GM23338 (cell line): Measurements from ENCODE around the gene TACC3. TPM values are rescaled to one million over a fixed set of nuclear protein-coding genes. Genes with fewer than 3 reads are reported as not detected.

Experiments
- ATAC-seq: fragments of 200-7000 bp; cut with Tn5 transposase; 3 replicates; pipeline ENCODE4 v1.9.1; 2020
- DNase-seq: peaks from one replicate; pipeline ENCODE4 v3.0.0-alpha.2; 2015; ENCODE audit warnings: low spot score
- H2AFZ ChIP-seq: fragments of 200-600 bp; sonication (generic); 2 replicates; pipeline ENCODE4 v1.8.0; 2016; ENCODE audit warnings: antibody characterized with exemption, mild to moderate bottlenecking, moderate library complexity
- H3F3A ChIP-seq: fragments of 200-600 bp; sonication (generic); replicated peaks from 2 replicates; pipeline ENCODE4 v1.8.0; 2017; ENCODE audit warnings: antibody characterized with exemption, mixed run types, low read depth
- H3K27ac ChIP-seq: fragments of 200-600 bp; sonication (generic); 2 replicates; pipeline ENCODE4 v1.6.1; 2016; ENCODE audit warnings: low read depth
- H3K27me3 ChIP-seq: fragments of 200-600 bp; sonication (generic); 2 replicates; pipeline ENCODE4 v1.8.0; 2016; ENCODE audit warnings: mild to moderate bottlenecking, mixed run types, moderate library complexity; ENCODE audit not compliant: insufficient read depth
- H3K36me3 ChIP-seq: fragments of 200-600 bp; sonication (generic); 2 replicates; pipeline ENCODE4 v1.8.0; 2016; ENCODE audit warnings: mild to moderate bottlenecking; ENCODE audit not compliant: insufficient read depth
- H3K4me1 ChIP-seq: fragments of 200-600 bp; sonication (generic); 2 replicates; pipeline ENCODE4 v1.8.0; 2016; ENCODE audit warnings: mild to moderate bottlenecking, moderate library complexity; ENCODE audit not compliant: insufficient read depth
- H3K4me2 ChIP-seq: fragments of 200-600 bp; sonication (generic); 2 replicates; pipeline ENCODE4 v1.7.1; 2017; ENCODE audit warnings: mixed run types
- H3K4me3 ChIP-seq: fragments of 200-600 bp; sonication (generic); 2 replicates; pipeline ENCODE4 v1.6.1; 2016; ENCODE audit warnings: mixed run types
- H3K79me2 ChIP-seq: fragments of 200-600 bp; sonication (generic); replicated peaks from 2 replicates; pipeline ENCODE4 v1.8.0; 2017; ENCODE audit warnings: mild to moderate bottlenecking; ENCODE audit not compliant: insufficient read depth
- H3K9me2 ChIP-seq: fragments of 200-600 bp; sonication (generic); 2 replicates; pipeline ENCODE4 v1.8.0; 2017; ENCODE audit not compliant: insufficient read depth
- H4K20me1 ChIP-seq: fragments of 200-600 bp; sonication (generic); replicated peaks from 2 replicates; pipeline ENCODE4 v1.8.0; 2017; ENCODE audit warnings: mild to moderate bottlenecking; ENCODE audit not compliant: insufficient read depth
- H3K27ac Mint-ChIP-seq: 2 replicates; pipeline ENCODE4 v1.8.0; 2020; ENCODE audit warnings: inconsistent platforms, mild to moderate bottlenecking, moderate library complexity, mixed read lengths
- H3K27me3 Mint-ChIP-seq: 3 replicates; pipeline ENCODE4 v1.8.0; 2022; ENCODE audit warnings: low read depth, mild to moderate bottlenecking, moderate library complexity, mixed read lengths, inconsistent platforms; ENCODE audit not compliant: insufficient read depth, poor library complexity
- H3K36me3 Mint-ChIP-seq: 3 replicates; pipeline ENCODE4 v1.8.0; 2021; ENCODE audit warnings: low read depth, mild to moderate bottlenecking, inconsistent platforms, moderate library complexity, mixed read lengths
- H3K4me1 Mint-ChIP-seq: 3 replicates; pipeline ENCODE4 v1.8.0; 2020; ENCODE audit warnings: mild to moderate bottlenecking, inconsistent platforms, mixed read lengths
- H3K4me3 Mint-ChIP-seq: 3 replicates; pipeline ENCODE4 v1.8.0; 2021; ENCODE audit warnings: moderate library complexity, mild to moderate bottlenecking, inconsistent platforms, mixed read lengths
- H3K9me3 Mint-ChIP-seq: 3 replicates; pipeline ENCODE4 v1.8.0; 2020; ENCODE audit warnings: moderate library complexity, mild to moderate bottlenecking, inconsistent platforms, mixed read lengths
- CREB1 ChIP-seq: fragments of 250-450 bp; sonication (Bioruptor Pico); IDR thresholded peaks from 2 replicates; pipeline ENCODE4 v1.5.0; 2020; ENCODE audit warnings: low read depth, mild to moderate bottlenecking, moderate library complexity
- CTCF ChIP-seq, 2 experiments: fragments of 200-600 bp in 1 of 2; sonication (generic) in 1 of 2; conservative IDR thresholded peaks; 2 replicates each; pipeline versions ENCODE4 v1.5.1 to v1.6.1; 2016 to 2017; ENCODE audit warnings: antibody characterized with exemption in 2 of 2, low read depth in 2 of 2, mild to moderate bottlenecking in 2 of 2, moderate library complexity in 1 of 2
- EZH2 ChIP-seq: fragments of 200-600 bp; sonication (generic); IDR thresholded peaks from one replicate; pipeline ENCODE4 v1.8.0; 2017; ENCODE audit warnings: antibody characterized with exemption, mild to moderate bottlenecking, low read depth; ENCODE audit not compliant: unreplicated experiment
- EZH2phosphoT487 ChIP-seq: fragments of 200-600 bp; sonication (generic); IDR thresholded peaks from one replicate; pipeline ENCODE4 v1.8.1; 2018; ENCODE audit warnings: antibody characterized with exemption; ENCODE audit not compliant: unreplicated experiment
- JUNB ChIP-seq: IDR thresholded peaks from one replicate; pipeline ENCODE4 v1.6.1; 2016; ENCODE audit warnings: antibody characterized with exemption; ENCODE audit not compliant: unreplicated experiment
- POLR2AphosphoS5 ChIP-seq: IDR thresholded peaks from 2 replicates; pipeline ENCODE4 v1.6.1; 2016; ENCODE audit warnings: antibody characterized with exemption, low read depth
- STAT1 ChIP-seq: IDR thresholded peaks from one replicate; pipeline ENCODE4 v1.6.1; 2016; ENCODE audit warnings: antibody characterized with exemption; ENCODE audit not compliant: unreplicated experiment
- ZNF114 ChIP-seq: fragments of 250-450 bp; sonication (Bioruptor Pico); IDR thresholded peaks from 2 replicates; pipeline ENCODE4 v1.5.0; 2020; ENCODE audit warnings: mild to moderate bottlenecking, moderate library complexity
- ZNF331 ChIP-seq: fragments of 250-450 bp; sonication (Bioruptor Pico); IDR thresholded peaks from 2 replicates; pipeline ENCODE4 v1.5.0; 2020; ENCODE audit warnings: low read depth, mild to moderate bottlenecking, moderate library complexity
- polyA plus RNA-seq: library from polyadenylated mRNA; unstranded; fragments of >200 nt; fragmentation: Nextera tagmentation; extraction: Ambion mirVana; gene quantifications from 2 replicates; pipeline ENCODE4 v1.2.1, GENCODE V29; 2016
- total RNA-seq: library from RNA; depleted of rRNA; stranded (reverse); fragments of >200 nt; shearing (Covaris generic); gene quantifications from 2 replicates; pipeline ENCODE4 v1.2.3, GENCODE V29; 2014
- TF ChIP-seq, protein P1 (sequence below): IDR thresholded peaks from 2 replicates; pipeline ENCODE4 v1.6.1; 2016; ENCODE audit warnings: antibody characterized with exemption

The TACC3 gene
- total and polyA plus RNA-seq, 2 experiments from 2014 or later, result 120 TPM

GRCh38 chr4:1792158-1792831 lies 71.0 kb downstream of the TACC3 start (continued):
- TF ChIP-seq CTCF (conservative IDR thresholded peaks at IDR 0.05; ENCODE audit: low read depth in 2 of 2) (no peak), STAT1 (no peak), CREB1 (CRISPR knock-in tag) (no peak), ZNF114 (CRISPR knock-in tag) (no peak)
- TF ChIP-seq, protein P1, sequence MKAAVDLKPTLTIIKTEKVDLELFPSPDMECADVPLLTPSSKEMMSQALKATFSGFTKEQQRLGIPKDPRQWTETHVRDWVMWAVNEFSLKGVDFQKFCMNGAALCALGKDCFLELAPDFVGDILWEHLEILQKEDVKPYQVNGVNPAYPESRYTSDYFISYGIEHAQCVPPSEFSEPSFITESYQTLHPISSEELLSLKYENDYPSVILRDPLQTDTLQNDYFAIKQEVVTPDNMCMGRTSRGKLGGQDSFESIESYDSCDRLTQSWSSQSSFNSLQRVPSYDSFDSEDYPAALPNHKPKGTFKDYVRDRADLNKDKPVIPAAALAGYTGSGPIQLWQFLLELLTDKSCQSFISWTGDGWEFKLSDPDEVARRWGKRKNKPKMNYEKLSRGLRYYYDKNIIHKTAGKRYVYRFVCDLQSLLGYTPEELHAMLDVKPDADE, result no peak

DNA sequence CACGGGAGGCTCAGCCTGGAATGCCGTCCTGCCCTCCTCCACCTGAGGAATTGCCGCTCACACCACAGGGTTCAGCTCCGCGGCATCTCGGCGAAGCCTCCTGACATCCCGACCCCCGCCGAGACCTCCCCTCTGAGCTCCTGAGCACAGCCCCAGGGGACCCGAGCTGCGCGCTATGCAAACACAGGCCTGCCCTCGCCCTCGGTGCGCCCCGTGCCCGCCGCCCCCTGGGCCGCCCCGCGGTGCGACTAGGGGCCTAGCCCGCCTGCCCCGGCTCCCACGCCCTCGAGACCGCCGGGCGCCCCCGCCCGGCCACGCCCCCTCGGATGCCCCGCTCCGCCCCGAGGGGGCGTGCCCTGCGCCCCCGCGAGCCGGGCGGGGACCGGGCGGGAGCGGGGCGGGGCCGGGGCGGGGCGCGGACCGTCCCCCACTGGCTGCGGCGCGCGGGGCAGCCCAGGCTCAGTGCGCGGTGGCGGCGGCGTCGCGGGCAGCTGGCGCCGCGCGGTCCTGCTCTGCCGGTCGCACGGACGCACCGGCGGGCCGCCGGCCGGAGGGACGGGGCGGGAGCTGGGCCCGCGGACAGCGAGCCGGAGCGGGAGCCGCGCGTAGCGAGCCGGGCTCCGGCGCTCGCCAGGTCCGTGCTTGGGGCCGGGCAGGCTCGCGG lies 71.6 kb downstream of the TACC3 start, which contains the start of gene FGFR3:
TSS of gene FGFR3 (plus strand) at position 462 of the 664 bp plus-strand sequence. CDS start 642 bp downstream, outside the sequence.
- H3K27me3 ChIP-seq, result peaks cover 49% of the 10 kb centered on the region
- ATAC-seq (peak; percentile 80), DNase-seq (peak; percentile 90)
- Mint-ChIP-seq H3K9me3 (no peaks in the 10 kb centered on the region), H3K36me3 (no peaks in the 10 kb centered on the region), H3K27me3 (peaks cover 25% of the 10 kb centered on the region), H3K4me1 (peaks cover 2% of the 10 kb centered on the region; the same call in 2 of the 3 replicates), H3K27ac (no peak within 1 kb of the TSS), H3K4me3 (peak within 1 kb of the TSS; percentile 64)
- H3K4me1 ChIP-seq, result 0 out of 2 replicates have a peak, but pooled peaks cover 4% of the 10 kb centered on the region
- H3K4me3 ChIP-seq, result peak within 1 kb of the TSS; percentile 67
- no peak within 1 kb of the TSS for H3K27ac ChIP-seq
- peak within 1 kb of the TSS; percentile 74; the same call in 1 of the 2 replicates for H2AFZ ChIP-seq
- H3K4me2 ChIP-seq, result peak within 1 kb of the TSS; percentile 90
- peaks cover 4% of the 10 kb centered on the region; the same call in 1 of the 2 replicates for H4K20me1 ChIP-seq
- peak; percentile 46 for TF ChIP-seq EZH2
- TF ChIP-seq STAT1, result no peak
- H3F3A ChIP-seq, result no peaks in the 10 kb centered on the region
- H3K9me2 ChIP-seq, result no peaks in the 10 kb centered on the region
- H3K36me3 ChIP-seq, result no peaks in the 10 kb centered on the region
- no peaks in the 10 kb centered on the region for H3K79me2 ChIP-seq

DNA sequence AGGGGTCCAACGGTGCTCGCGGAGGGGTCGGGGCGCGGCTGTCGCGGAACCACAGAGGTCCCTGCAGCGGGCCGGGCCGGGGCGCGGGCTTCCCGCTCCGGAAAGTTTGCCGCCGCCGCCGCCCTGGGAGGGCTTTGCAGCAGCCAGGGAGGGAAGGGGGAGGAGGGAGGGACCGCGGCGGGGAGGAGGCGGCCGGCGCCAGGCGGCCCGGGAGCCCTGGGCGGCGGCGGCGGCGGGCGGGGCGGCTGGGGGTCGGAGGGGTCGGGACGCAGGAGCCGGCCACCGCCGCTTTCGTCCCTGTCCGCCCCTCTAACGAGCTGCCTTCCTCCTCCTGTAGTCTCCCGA lies 72.1 kb downstream of the TACC3 start:
- Histone ChIP-seq H3K4me3 (peak overlapping the region; percentile 51; the same call in 1 of the 2 replicates), H3K4me1 (0 out of 2 replicates have a peak, but pooled peaks cover 4% of the 10 kb centered on the region), H3K79me2 (no peaks in the 10 kb centered on the region), H3K9me2 (no peaks in the 10 kb centered on the region), H3K36me3 (no peaks in the 10 kb centered on the region), H2AFZ (no peak overlapping the region), H3K4me2 (peak overlapping the region; percentile 69; the same call in 1 of the 2 replicates), H3K27ac (no peak overlapping the region), H3K27me3 (peaks cover 49% of the 10 kb centered on the region), H3F3A (no peaks in the 10 kb centered on the region), H4K20me1 (peaks cover 4% of the 10 kb centered on the region; the same call in 1 of the 2 replicates)
- no peaks in the 10 kb centered on the region for H3K9me3 Mint-ChIP-seq
- ATAC-seq (no peak), DNase-seq (peak; percentile 55)
- peaks cover 25% of the 10 kb centered on the region for H3K27me3 Mint-ChIP-seq
- H3K4me3 Mint-ChIP-seq, result no peak overlapping the region
- H3K27ac Mint-ChIP-seq, result no peak overlapping the region
- no peaks in the 10 kb centered on the region for H3K36me3 Mint-ChIP-seq
- peaks cover under 1% of the 10 kb centered on the region; the same call in 2 of the 3 replicates for H3K4me1 Mint-ChIP-seq
- TF ChIP-seq STAT1, result no peak
- TF ChIP-seq, protein P1, result no peak
- no peak for TF ChIP-seq JUNB
- no peak for TF ChIP-seq EZH2phosphoT487
- no peak for TF ChIP-seq ZNF331 (CRISPR knock-in tag)
- no peak for TF ChIP-seq ZNF114 (CRISPR knock-in tag)
- TF ChIP-seq POLR2AphosphoS5, result no peak
- no peak for TF ChIP-seq CREB1 (CRISPR knock-in tag)
